HepG2 (cell line): ENCODE results near the gene SETD3. TPM values are rescaled to one million over a fixed set of nuclear protein-coding genes. Genes with fewer than 3 reads are reported as not detected.

Source experiments
- ATAC-seq: fragments of 200-7000 bp; cut with Tn5 transposase; 3 replicates; pipeline ENCODE4 v1.9.1; 2020; ENCODE audit warnings: mild to moderate bottlenecking, moderate library complexity
- BruUV-seq: library from RNA; stranded (reverse); fragments of 400-500 nt; replicated peaks from 2 replicates; lab custom pipeline; 2021; lab: Mats Ljungman, UMichigan
- CTCF ChIA-PET: fragments of 300-600 bp; formaldehyde crosslinking; extraction: SDS; loops from one replicate; lab custom pipeline; 2021; ENCODE audit warnings: low total read pairs, inconsistent platforms, low intra/inter-chr PET ratio; lab: Yijun Ruan, JAX
- POLR2A ChIA-PET: fragments of 350-600 bp; sonication (Branson Sonifier 250); formaldehyde crosslinking; loops from one replicate; lab custom pipeline; 2020; ENCODE audit warnings: antibody characterized with exemption, inconsistent platforms; lab: Yijun Ruan, JAX
- DNase-seq: peaks from one replicate; pipeline ENCODE4 v3.0.0-alpha.2; 2015; ENCODE audit warnings: low spot score
- FAIRE-seq: peaks from 3 replicates; lab custom pipeline; 2011; peaks lifted over from hg19 to GRCh38; lab: Jason Lieb, UNC
- H2AFZ ChIP-seq: one replicate; pipeline ENCODE4 v1.6.1; 2011; ENCODE audit warnings: low read length, inconsistent platforms
- H3K27ac ChIP-seq: fragments of 300-600 bp; 3 replicates; pipeline ENCODE4 v1.8.0; 2011; ENCODE audit warnings: mixed run types, mild to moderate bottlenecking, mixed read lengths, low read length, inconsistent platforms; ENCODE audit not compliant: insufficient read depth; ENCODE audit errors: extremely low read length
- H3K27me3 ChIP-seq, 2 experiments: fragments of 200-600 bp in 1 of 2; 2 replicates in 1 of 2; 3 replicates in 1 of 2; pipeline versions ENCODE4 v1.6.0 to v1.8.0; 2011; ENCODE audit warnings: low read length in 2 of 2, mild to moderate bottlenecking in 2 of 2, moderate library complexity in 2 of 2, inconsistent platforms in 1 of 2; ENCODE audit not compliant: insufficient read depth in 2 of 2, control insufficient read depth in 1 of 2
- H3K36me3 ChIP-seq, 2 experiments: fragments of 200-600 bp in 1 of 2; replicated peaks in 1 of 2; 2 replicates in 1 of 2; 3 replicates in 1 of 2; pipeline versions ENCODE4 v1.5.1 to v1.8.0; 2011; ENCODE audit warnings: low read length in 2 of 2, inconsistent platforms in 1 of 2; ENCODE audit not compliant: insufficient read depth in 2 of 2, control insufficient read depth in 1 of 2
- H3K4me1 ChIP-seq: 2 replicates; pipeline ENCODE4 v1.5.1; 2012; ENCODE audit warnings: low read length, inconsistent platforms; ENCODE audit not compliant: insufficient read depth
- H3K4me2 ChIP-seq: 2 replicates; pipeline ENCODE4 v1.6.0; 2011; ENCODE audit warnings: low read depth, low read length, inconsistent platforms
- H3K4me3 ChIP-seq, 3 experiments: fragments of 200-600 bp in 1 of 3; sonication (generic), shearing (Covaris generic) in 1 of 3; replicated peaks in 1 of 3; 2 replicates each; pipeline ENCODE4 v1.5.1; 2011 to 2016; ENCODE audit warnings: low read length in 3 of 3, inconsistent platforms in 2 of 3, low read depth in 2 of 3, mild to moderate bottlenecking in 2 of 3, control low read depth in 1 of 3, mixed read lengths in 1 of 3; ENCODE audit not compliant: insufficient read depth in 1 of 3
- H3K79me2 ChIP-seq: one replicate; pipeline ENCODE4 v1.6.1; 2011; ENCODE audit warnings: low read length, inconsistent platforms; ENCODE audit not compliant: insufficient read depth
- H3K9ac ChIP-seq: 2 replicates; pipeline ENCODE4 v1.6.0; 2011; ENCODE audit warnings: mild to moderate bottlenecking, low read depth, low read length, inconsistent platforms; ENCODE audit not compliant: insufficient read depth
- H3K9me3 ChIP-seq: 2 replicates; pipeline ENCODE4 v1.5.1; 2012; ENCODE audit warnings: mild to moderate bottlenecking, low read length
- H4K20me1 ChIP-seq: 2 replicates; pipeline ENCODE4 v1.6.0; 2011; ENCODE audit warnings: inconsistent platforms, mild to moderate bottlenecking, low read length, moderate library complexity; ENCODE audit not compliant: insufficient read depth
- ADNP ChIP-seq: sonication (generic); formaldehyde crosslinking; IDR thresholded peaks from 2 replicates; pipeline ENCODE4 v1.4.0; 2020; ENCODE audit warnings: missing genetic modification reagents
- ARHGAP35 ChIP-seq: sonication (generic); formaldehyde crosslinking; IDR thresholded peaks from 2 replicates; pipeline ENCODE4 v1.9.0; 2022; ENCODE audit warnings: mild to moderate bottlenecking, inconsistent platforms, moderate library complexity, missing genetic modification reagents, borderline replicate concordance
- BHLHE40 ChIP-seq: IDR thresholded peaks from 2 replicates; pipeline ENCODE4 v1.6.1; 2011; ENCODE audit warnings: low read length, improper control_type of control experiment
- MXD4 ChIP-seq: IDR thresholded peaks from 2 replicates; pipeline ENCODE4 v1.6.1; 2016; ENCODE audit warnings: mild to moderate bottlenecking, missing biosample characterization, missing genetic modification reagents
- RFXANK ChIP-seq: IDR thresholded peaks from 2 replicates; pipeline ENCODE4 v1.6.1; 2016
- WGBS: methylation state at CpG from one replicate; pipeline ENCODE4 v1.1.6; 2017; ENCODE audit warnings: low lambda C conversion rate; 5-methylcytosine and 5-hydroxymethylcytosine counted together
- in situ Hi-C: cut with HindIII; loops from 2 replicates; pipeline ENCODE4 v1.10.0; 2017; ENCODE audit warnings: low pct_unique_long_range_greater_than_20kb; ENCODE audit not compliant: extremely low pct_ligation_motif_present
- intact Hi-C: fragments of 100-400 bp; cut with micrococcal nuclease; formaldehyde crosslinking; loops from one replicate; pipeline ENCODE4 v1.10.0; 2022; ENCODE audit not compliant: unreplicated experiment
- polyA plus RNA-seq, 8 experiments: library from polyadenylated mRNA; depleted of rRNA in 3 of 8; stranded (reverse) in 7 of 8; unstranded in 1 of 8; fragments of >200 nt; fragmentation: Illumina TruSeq in 4 of 8; extraction: Trizol in 4 of 8; gene quantifications; 2 replicates each; pipeline versions ENCODE4 v1.2.1 to v1.2.3, GENCODE V29; 2011 to 2016; ENCODE audit warnings: low read depth in 4 of 8, missing spikeins in 1 of 8, mixed read lengths in 1 of 8; ENCODE audit not compliant: insufficient read depth in 1 of 8
- total RNA-seq, 5 experiments: library from RNA; depleted of rRNA; stranded (reverse); fragments of >200 nt; fragmentation: Illumina TruSeq; extraction: Trizol; gene quantifications; 2 replicates each; pipeline ENCODE4 v1.2.3, GENCODE V29; 2016; ENCODE audit warnings: low read depth in 1 of 5
- TF ChIP-seq, protein P1 (sequence below): sonication (generic); formaldehyde crosslinking; IDR thresholded peaks from 2 replicates; pipeline ENCODE4 v1.4.0; 2020; ENCODE audit warnings: low read depth, mild to moderate bottlenecking, missing genetic modification reagents

Gene SETD3
- total and polyA plus RNA-seq, 2 of the 13 experiments (the other 11 are each of a cell fraction or from before 2014, with no cell fraction given) = 30.3 to 67.1 TPM

- TF ChIP-seq RFXANK (CRISPR knock-in tag) = no peak
- TF ChIP-seq MXD4 (CRISPR knock-in tag) = no peak
- TF ChIP-seq BHLHE40 = no peak
Observed at GRCh38 chr14:99395909-99396530, 84.6 kb downstream of the SETD3 start (continued).

- ChIA-PET POLR2A (no interaction called here), CTCF (interaction anchor here (0.7 kb wide), 1 partner anchor 21 kb away, joined by 3 read pairs; no protein-coding TSS in a partner anchor)
- H3K4me2 ChIP-seq = no peak overlapping the region
- no peak overlapping the region for H3K27ac ChIP-seq
- in situ Hi-C loops (no loop called here), intact Hi-C loops (no loop called here)
- WGBS = no CpG with 5 or more reads among the region's 9 CpGs
- no peaks in the 10 kb centered on the region for H3K27me3 ChIP-seq
- no peak for ATAC-seq
- BruUV-seq = no TSS peak
- H4K20me1 ChIP-seq = no peaks in the 10 kb centered on the region
- H3K9me3 ChIP-seq = no peaks in the 10 kb centered on the region
- TF ChIP-seq, protein P1, sequence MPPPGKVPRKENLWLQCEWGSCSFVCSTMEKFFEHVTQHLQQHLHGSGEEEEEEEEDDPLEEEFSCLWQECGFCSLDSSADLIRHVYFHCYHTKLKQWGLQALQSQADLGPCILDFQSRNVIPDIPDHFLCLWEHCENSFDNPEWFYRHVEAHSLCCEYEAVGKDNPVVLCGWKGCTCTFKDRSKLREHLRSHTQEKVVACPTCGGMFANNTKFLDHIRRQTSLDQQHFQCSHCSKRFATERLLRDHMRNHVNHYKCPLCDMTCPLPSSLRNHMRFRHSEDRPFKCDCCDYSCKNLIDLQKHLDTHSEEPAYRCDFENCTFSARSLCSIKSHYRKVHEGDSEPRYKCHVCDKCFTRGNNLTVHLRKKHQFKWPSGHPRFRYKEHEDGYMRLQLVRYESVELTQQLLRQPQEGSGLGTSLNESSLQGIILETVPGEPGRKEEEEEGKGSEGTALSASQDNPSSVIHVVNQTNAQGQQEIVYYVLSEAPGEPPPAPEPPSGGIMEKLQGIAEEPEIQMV (CRISPR knock-in tag) = no peak
- no peak for TF ChIP-seq ARHGAP35
- no peak for TF ChIP-seq ADNP (CRISPR knock-in tag)
- no peak overlapping the region for H3K4me3 ChIP-seq
- H2AFZ ChIP-seq = no peak overlapping the region
- FAIRE-seq = no peak
- no peaks in the 10 kb centered on the region for H3K4me1 ChIP-seq
- no peak for DNase-seq
- no peak overlapping the region for H3K9ac ChIP-seq
- peaks cover 3 to 10% of the 10 kb centered on the region in 2 experiments; a peak in 4 of 5 replicates for H3K36me3 ChIP-seq
- H3K79me2 ChIP-seq = no peaks in the 10 kb centered on the region
Observed at GRCh38 chr14:99394602-99395156, 86.0 kb downstream of the SETD3 start.
